Neuronal stem cell (in vitro differentiated cells): ENCODE results near the gene MSH3.

ENCODE experiments used
- DNase-seq: peaks from one replicate; pipeline ENCODE4 v3.0.0-alpha.2; 2013; ENCODE audit warnings: low spot score
- H2AFZ ChIP-seq: one replicate; pipeline ENCODE4 v1.6.1; 2013; ENCODE audit warnings: mild to moderate bottlenecking, low read length, inconsistent platforms
- H2AK5ac ChIP-seq: 2 replicates; pipeline ENCODE4 v1.6.1; 2013; ENCODE audit warnings: low read depth, mild to moderate bottlenecking, inconsistent platforms, low read length, moderate library complexity, mixed read lengths
- H2BK120ac ChIP-seq: 2 replicates; pipeline ENCODE4 v1.6.1; 2013; ENCODE audit warnings: low read depth, mild to moderate bottlenecking, inconsistent platforms, low read length, moderate library complexity, mixed read lengths
- H2BK12ac ChIP-seq: one replicate; pipeline ENCODE4 v1.6.1; 2013; ENCODE audit warnings: low read length, inconsistent platforms
- H2BK15ac ChIP-seq: 2 replicates; pipeline ENCODE4 v1.6.1; 2013; ENCODE audit warnings: mild to moderate bottlenecking, low read length, inconsistent platforms, mixed read lengths
- H2BK5ac ChIP-seq: one replicate; pipeline ENCODE4 v1.6.1; 2013; ENCODE audit warnings: inconsistent platforms, mild to moderate bottlenecking, low read length, moderate library complexity
- H3K14ac ChIP-seq: one replicate; pipeline ENCODE4 v1.6.1; 2013; ENCODE audit warnings: low read length, inconsistent platforms
- H3K18ac ChIP-seq: 2 replicates; pipeline ENCODE4 v1.6.1; 2013; ENCODE audit warnings: low read length, inconsistent platforms
- H3K23ac ChIP-seq: 2 replicates; pipeline ENCODE4 v1.6.1; 2013; ENCODE audit warnings: low read depth, mild to moderate bottlenecking, mixed read lengths, low read length, inconsistent platforms; ENCODE audit not compliant: poor library complexity
- H3K27ac ChIP-seq: replicated peaks from 3 replicates; pipeline ENCODE4 v1.5.1; 2013; ENCODE audit warnings: low read length, inconsistent platforms
- H3K27me3 ChIP-seq, 3 experiments: 2 replicates each; pipeline ENCODE4 v1.6.1; 2013; ENCODE audit warnings: low read length in 3 of 3, mild to moderate bottlenecking in 2 of 3, inconsistent platforms in 1 of 3, low read depth in 1 of 3, mixed read lengths in 1 of 3, moderate library complexity in 1 of 3; ENCODE audit not compliant: control insufficient read depth in 3 of 3, insufficient read depth in 3 of 3
- H3K36me3 ChIP-seq, 2 donors: replicated peaks in 1 of 2; 2 replicates each; pipeline ENCODE4 v1.6.1; 2013; ENCODE audit warnings: low read length in 2 of 2; ENCODE audit not compliant: control insufficient read depth in 2 of 2, insufficient read depth in 2 of 2
- H3K4ac ChIP-seq: 2 replicates; pipeline ENCODE4 v1.6.1; 2013; ENCODE audit warnings: inconsistent platforms, mild to moderate bottlenecking, low read length, moderate library complexity
- H3K4me1 ChIP-seq, 2 donors: 1 replicate in 1 of 2; 2 replicates in 1 of 2; pipeline ENCODE4 v1.6.1; 2013; ENCODE audit warnings: low read length in 2 of 2, low read depth in 1 of 2; ENCODE audit not compliant: control insufficient read depth in 2 of 2, insufficient read depth in 1 of 2
- H3K4me2 ChIP-seq: one replicate; pipeline ENCODE4 v1.6.1; 2013; ENCODE audit warnings: mild to moderate bottlenecking, low read length, inconsistent platforms; ENCODE audit not compliant: insufficient read depth, poor library complexity, severe bottlenecking
- H3K4me3 ChIP-seq, 2 donors: 2 replicates each; pipeline ENCODE4 v1.5.1; 2013; ENCODE audit warnings: low read length in 2 of 2, mild to moderate bottlenecking in 2 of 2, inconsistent platforms in 1 of 2, moderate library complexity in 1 of 2
- H3K79me1 ChIP-seq: one replicate; pipeline ENCODE4 v1.6.1; 2013; ENCODE audit warnings: low read depth, mild to moderate bottlenecking, inconsistent platforms, low read length, moderate library complexity
- H3K9ac ChIP-seq: one replicate; pipeline ENCODE4 v1.6.1; 2013; ENCODE audit warnings: mild to moderate bottlenecking, low read depth, low read length, inconsistent platforms; ENCODE audit not compliant: poor library complexity
- H3K9me3 ChIP-seq, 2 donors: replicated peaks in 1 of 2; 2 replicates each; pipeline versions ENCODE3 to v1.6.1; 2013; ENCODE audit warnings: low read length in 2 of 2, mild to moderate bottlenecking in 2 of 2, inconsistent platforms in 1 of 2, low read depth in 1 of 2, mixed read lengths in 1 of 2, moderate library complexity in 1 of 2; ENCODE audit not compliant: control insufficient read depth in 2 of 2, insufficient read depth in 1 of 2
- H4K8ac ChIP-seq: one replicate; pipeline ENCODE4 v1.6.1; 2013; ENCODE audit warnings: low read depth, mild to moderate bottlenecking, inconsistent platforms, low read length, moderate library complexity
- H4K91ac ChIP-seq: one replicate; pipeline ENCODE4 v1.6.1; 2013; ENCODE audit warnings: low read length, low read depth, mild to moderate bottlenecking, inconsistent platforms; ENCODE audit not compliant: poor library complexity
- WGBS, 2 donors: extraction: QIAGEN DNeasy Blood & Tissue Kit; methylation state at CpG; one replicate each; pipeline ENCODE4 v1.1.7; 2013; ENCODE audit warnings: missing lambda C conversion rate in 2 of 2, mixed read lengths in 1 of 2; ENCODE audit not compliant: insufficient read length in 2 of 2, insufficient replicate concordance in 1 of 2; ENCODE audit errors: extremely low coverage in 2 of 2; 5-methylcytosine and 5-hydroxymethylcytosine counted together

Gene MSH3

DNA sequence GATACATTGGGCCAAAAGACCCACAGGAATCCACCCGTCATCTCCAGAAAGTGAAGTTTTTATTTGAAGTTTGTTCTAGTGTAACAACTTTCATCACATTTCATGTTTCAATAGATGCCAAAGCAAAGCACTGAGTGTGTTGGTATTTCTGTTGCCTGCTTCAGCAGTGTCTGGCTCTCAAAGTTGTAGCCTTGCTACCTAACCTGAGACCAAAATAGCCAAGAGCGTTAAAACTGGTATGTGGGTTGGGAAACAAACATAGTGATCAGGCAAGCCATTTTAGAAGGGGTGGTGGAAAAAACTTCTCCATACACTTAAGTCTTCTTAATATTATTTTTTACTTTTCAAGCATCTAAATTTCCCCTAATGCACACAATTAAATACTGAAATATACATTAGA lies 150.6 kb downstream of the MSH3 start:
- Histone ChIP-seq H2BK120ac (no peak overlapping the region), H3K9me3 (peaks cover 0 to 7% of the 10 kb centered on the region in 2 donors), H2AK5ac (no peak overlapping the region), H3K79me1 (no peaks in the 10 kb centered on the region), H3K4ac (no peak overlapping the region), H2BK15ac (no peak overlapping the region), H3K14ac (no peak overlapping the region), H3K4me3 (no peak overlapping the region), H3K36me3 (peaks cover 0 to 18% of the 10 kb centered on the region in 2 donors), H3K4me1 (no peaks in the 10 kb centered on the region), H3K9ac (no peak overlapping the region), H2AFZ (no peak overlapping the region), H3K23ac (no peak overlapping the region), H2BK5ac (no peak overlapping the region), H3K4me2 (no peak overlapping the region), H4K91ac (no peak overlapping the region), H4K8ac (no peak overlapping the region), H3K27ac (no peak overlapping the region), H3K18ac (no peak overlapping the region), H3K27me3 (no peaks in the 10 kb centered on the region), H2BK12ac (no peak overlapping the region)
- WGBS, 2 donors, result no CpG with 5 or more reads among the region's 2 CpGs
- DNase-seq, result no peak

DNA sequence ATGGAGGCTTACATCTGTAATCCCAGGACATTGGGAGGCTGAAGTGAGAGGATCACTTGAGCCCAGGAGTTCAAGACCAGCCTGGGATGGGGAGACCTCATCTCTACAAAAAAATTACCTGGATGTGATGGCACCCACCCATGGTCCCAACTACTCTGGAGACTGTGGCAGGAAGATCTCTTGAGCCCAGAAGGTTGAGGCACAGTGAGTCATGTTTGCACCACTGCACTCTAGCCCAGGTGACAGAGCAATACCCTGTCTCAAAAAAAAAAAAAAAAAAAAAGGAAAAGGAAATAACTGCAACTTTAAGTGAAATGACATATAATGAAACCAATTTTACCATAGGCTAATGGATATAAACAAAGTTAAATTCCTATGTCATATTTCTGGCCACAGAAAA lies 152.5 kb downstream of the MSH3 start:
- Histone ChIP-seq H3K14ac (no peak overlapping the region), H4K8ac (no peak overlapping the region), H3K27ac (no peak overlapping the region), H4K91ac (no peak overlapping the region), H3K4me1 (no peaks in the 10 kb centered on the region), H2BK5ac (no peak overlapping the region), H2BK15ac (no peak overlapping the region), H3K36me3 (peaks cover 0 to 14% of the 10 kb centered on the region in 2 donors), H2AFZ (no peak overlapping the region), H3K4ac (no peak overlapping the region), H2AK5ac (no peak overlapping the region), H2BK120ac (no peak overlapping the region), H3K9ac (no peak overlapping the region), H3K27me3 (no peaks in the 10 kb centered on the region), H2BK12ac (no peak overlapping the region), H3K23ac (no peak overlapping the region), H3K4me3 (no peak overlapping the region), H3K4me2 (no peak overlapping the region), H3K18ac (no peak overlapping the region), H3K9me3 (peaks cover 0 to 7% of the 10 kb centered on the region in 2 donors), H3K79me1 (peaks cover 2% of the 10 kb centered on the region)
- no peak for DNase-seq

DNA sequence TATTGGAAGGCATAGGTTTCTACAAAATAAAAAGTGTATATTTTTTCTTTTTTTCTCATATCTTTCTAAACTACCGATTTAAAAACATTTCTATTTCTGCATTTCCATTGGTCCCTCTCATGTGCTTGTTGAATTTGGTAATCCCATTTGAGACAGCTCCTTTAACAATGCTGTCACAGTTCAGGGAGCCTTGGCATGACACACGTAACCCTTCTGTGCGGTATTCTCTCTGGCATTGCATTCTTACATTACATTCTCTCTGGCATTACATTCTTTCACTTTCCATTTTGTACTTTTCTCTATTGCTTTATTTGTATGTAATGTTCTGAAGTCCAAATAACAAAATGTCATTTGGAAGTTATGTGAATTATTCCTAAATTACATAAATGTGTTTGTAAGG lies 155.0 kb downstream of the MSH3 start:
- DNase-seq, result no peak
- Histone ChIP-seq H3K27ac (no peak overlapping the region), H3K23ac (no peak overlapping the region), H3K9me3 (no peaks in the 10 kb centered on the region), H3K14ac (no peak overlapping the region), H3K27me3 (no peaks in the 10 kb centered on the region), H3K4me1 (no peaks in the 10 kb centered on the region), H2AFZ (no peak overlapping the region), H2BK12ac (no peak overlapping the region), H4K91ac (no peak overlapping the region), H2BK5ac (no peak overlapping the region), H3K18ac (no peak overlapping the region), H4K8ac (no peak overlapping the region), H3K4me2 (no peak overlapping the region), H3K79me1 (peaks cover 2% of the 10 kb centered on the region), H3K9ac (no peak overlapping the region), H2BK15ac (no peak overlapping the region), H3K4me3 (no peak overlapping the region), H3K36me3 (peaks cover 0 to 18% of the 10 kb centered on the region in 2 donors), H2AK5ac (no peak overlapping the region), H2BK120ac (no peak overlapping the region), H3K4ac (no peak overlapping the region)
- WGBS, 2 donors, result no CpG with 5 or more reads among the region's 3 CpGs

DNA sequence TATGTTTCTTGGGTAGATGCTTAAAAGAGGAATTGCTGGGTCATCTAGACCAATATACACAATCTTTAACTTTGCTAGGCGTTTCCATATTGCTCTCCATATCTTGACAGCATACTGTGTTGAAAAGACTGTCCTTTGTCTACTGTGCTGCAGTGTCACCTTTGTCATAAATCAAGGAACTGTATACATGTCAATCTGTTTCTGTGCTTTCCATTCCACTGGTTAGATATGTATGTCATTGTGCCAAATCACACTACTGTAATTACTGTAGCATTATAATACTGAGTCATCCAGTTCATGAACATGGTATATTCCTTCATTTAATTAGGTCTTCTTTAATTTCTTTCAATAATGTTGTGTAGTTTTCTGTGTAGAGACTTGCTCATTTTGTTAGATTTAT lies 156.0 kb downstream of the MSH3 start:
- H3K9me3 ChIP-seq, result no peaks in the 10 kb centered on the region
- no peak overlapping the region for H2AK5ac ChIP-seq
- no CpG with 5 or more reads among the region's 1 CpG for WGBS, 2 donors
- no peak overlapping the region for H2BK12ac ChIP-seq
- H2BK120ac ChIP-seq, result no peak overlapping the region
- no peak overlapping the region for H3K4ac ChIP-seq
- H3K27ac ChIP-seq, result no peak overlapping the region
- H3K4me3 ChIP-seq, result no peak overlapping the region
- no peak overlapping the region for H3K9ac ChIP-seq
- DNase-seq, result no peak
- H3K36me3 ChIP-seq, result peaks cover 0 to 25% of the 10 kb centered on the region in 2 donors
- no peak overlapping the region for H4K8ac ChIP-seq
- no peak overlapping the region for H3K4me2 ChIP-seq
- H3K23ac ChIP-seq, result no peak overlapping the region
- H4K91ac ChIP-seq, result no peak overlapping the region
- H2BK5ac ChIP-seq, result no peak overlapping the region
- no peak overlapping the region for H3K14ac ChIP-seq
- H3K27me3 ChIP-seq, result no peaks in the 10 kb centered on the region
- H2BK15ac ChIP-seq, result no peak overlapping the region
- no peak overlapping the region for H3K18ac ChIP-seq
- H3K4me1 ChIP-seq, result no peaks in the 10 kb centered on the region
- H2AFZ ChIP-seq, result no peak overlapping the region
- peaks cover 2% of the 10 kb centered on the region for H3K79me1 ChIP-seq
